Kidney epithelial cell (primary cell): ENCODE data around the gene IZUMO1. TPM values are rescaled to one million over a fixed set of nuclear protein-coding genes. Genes with fewer than 3 reads are reported as not detected.
A peak's percentile ranks its signal among the peaks of the same experiment; 100 is the strongest.
"Not testable (repeated sequence)": the region's sequence is repeated elsewhere in the genome, so short reads cannot be mapped to it uniquely, and the experiment has no call there.

ENCODE experiments used
- DNase-seq: peaks from one replicate; pipeline ENCODE4 v3.0.0-alpha.2; 2010; ENCODE audit warnings: low read depth
- H3K27me3 ChIP-seq: 2 replicates; pipeline ENCODE4 v1.6.0; 2011; ENCODE audit warnings: low read length; ENCODE audit not compliant: control insufficient read depth, insufficient read depth
- H3K36me3 ChIP-seq: 2 replicates; pipeline ENCODE4 v1.5.1; 2011; ENCODE audit warnings: low read length; ENCODE audit not compliant: control insufficient read depth, insufficient read depth
- H3K4me3 ChIP-seq: 2 replicates; pipeline ENCODE4 v1.5.1; 2011; ENCODE audit warnings: low read depth, mild to moderate bottlenecking, control low read depth, low read length
- total RNA-seq: library from RNA; depleted of rRNA; stranded (reverse); fragments of >200 nt; gene quantifications from 2 replicates; pipeline ENCODE4 v1.2.3, GENCODE V29; 2015
- TF ChIP-seq, protein P1 (sequence below): IDR thresholded peaks from 2 replicates; pipeline ENCODE4 v1.5.1; 2011; ENCODE audit warnings: mild to moderate bottlenecking, moderate library complexity, low read length, control low read depth, inconsistent platforms; ENCODE audit not compliant: insufficient read depth, poor library complexity, severe bottlenecking

IZUMO1 gene
- total RNA-seq, 1 donor from 2014 or later = 0.25 TPM

GRCh38 chr19:48720613-48721296 lies 26.0 kb downstream of the IZUMO1 start:
- H3K4me3 ChIP-seq = peak overlapping the region; percentile 76
- H3K36me3 ChIP-seq = no peaks in the 10 kb centered on the region
- peak; percentile 98 for DNase-seq
- no peaks in the 10 kb centered on the region for H3K27me3 ChIP-seq
- TF ChIP-seq, protein P1, sequence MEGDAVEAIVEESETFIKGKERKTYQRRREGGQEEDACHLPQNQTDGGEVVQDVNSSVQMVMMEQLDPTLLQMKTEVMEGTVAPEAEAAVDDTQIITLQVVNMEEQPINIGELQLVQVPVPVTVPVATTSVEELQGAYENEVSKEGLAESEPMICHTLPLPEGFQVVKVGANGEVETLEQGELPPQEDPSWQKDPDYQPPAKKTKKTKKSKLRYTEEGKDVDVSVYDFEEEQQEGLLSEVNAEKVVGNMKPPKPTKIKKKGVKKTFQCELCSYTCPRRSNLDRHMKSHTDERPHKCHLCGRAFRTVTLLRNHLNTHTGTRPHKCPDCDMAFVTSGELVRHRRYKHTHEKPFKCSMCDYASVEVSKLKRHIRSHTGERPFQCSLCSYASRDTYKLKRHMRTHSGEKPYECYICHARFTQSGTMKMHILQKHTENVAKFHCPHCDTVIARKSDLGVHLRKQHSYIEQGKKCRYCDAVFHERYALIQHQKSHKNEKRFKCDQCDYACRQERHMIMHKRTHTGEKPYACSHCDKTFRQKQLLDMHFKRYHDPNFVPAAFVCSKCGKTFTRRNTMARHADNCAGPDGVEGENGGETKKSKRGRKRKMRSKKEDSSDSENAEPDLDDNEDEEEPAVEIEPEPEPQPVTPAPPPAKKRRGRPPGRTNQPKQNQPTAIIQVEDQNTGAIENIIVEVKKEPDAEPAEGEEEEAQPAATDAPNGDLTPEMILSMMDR = no peak

DNA sequence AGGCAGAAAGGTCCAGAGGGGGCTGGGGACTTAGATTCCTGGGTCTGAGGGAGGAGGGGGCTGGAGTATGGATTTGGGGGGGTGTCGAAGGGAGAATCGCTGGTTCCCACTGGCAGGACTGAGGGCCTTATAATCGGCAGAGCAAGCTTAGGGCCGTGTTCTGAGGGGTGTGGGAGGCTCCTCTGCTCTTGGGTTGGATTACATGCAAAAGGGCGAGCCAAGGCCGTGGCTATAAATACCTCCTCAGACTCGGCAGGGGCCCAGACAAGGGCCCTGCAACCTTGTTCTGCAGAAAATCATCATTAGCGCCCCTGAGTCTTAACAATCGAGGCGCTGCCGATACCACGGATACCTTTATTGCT lies 26.5 kb downstream of the IZUMO1 start:
- TF ChIP-seq, protein P1 = no peak
- Histone ChIP-seq H3K27me3 (no peaks in the 10 kb centered on the region), H3K36me3 (no peaks in the 10 kb centered on the region), H3K4me3 (peak overlapping the region; percentile 76)
- no peak for DNase-seq

- Histone ChIP-seq H3K4me3 (peak within 1 kb of the TSS; percentile 76), H3K27me3 (no peaks in the 10 kb centered on the region), H3K36me3 (no peaks in the 10 kb centered on the region)
- TF ChIP-seq, protein P1 = no peak
- no peak for DNase-seq
Measured at GRCh38 chr19:48719263-48720171, 27.2 kb downstream of the IZUMO1 start, which contains the start of gene MAMSTR. MAMSTR (minus strand) TSS chr19:48719725; CDS start chr19:48719031, 694 bp downstream.

- no peak overlapping the region for H3K4me3 ChIP-seq
- no peak for DNase-seq
- TF ChIP-seq, protein P1 = no peak
- no peaks in the 10 kb centered on the region for H3K36me3 ChIP-seq
- no peaks in the 10 kb centered on the region for H3K27me3 ChIP-seq
Measured at GRCh38 chr19:48718711-48719231, 27.9 kb downstream of the IZUMO1 start.

DNA sequence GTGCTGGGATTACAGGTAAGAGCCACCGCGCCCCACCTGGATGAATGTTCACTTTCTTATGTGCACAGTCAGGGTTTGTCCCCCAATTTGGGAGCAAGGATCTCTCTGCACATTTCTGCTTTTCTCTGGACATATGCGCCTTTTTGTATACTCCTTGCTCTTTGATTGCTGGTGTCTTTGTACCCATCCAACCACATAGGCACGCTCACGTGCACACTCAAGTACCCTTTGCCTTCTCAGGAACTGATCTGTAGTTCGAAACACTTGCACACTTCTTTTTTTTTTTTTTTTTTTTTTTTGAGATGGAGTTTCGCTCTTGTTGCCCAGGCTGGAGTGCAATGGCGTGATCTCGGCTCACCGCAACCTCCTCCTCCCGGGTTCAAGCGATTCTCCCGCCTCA lies 28.6 kb downstream of the IZUMO1 start:
- not testable (repeated sequence) for DNase-seq, H3K36me3 ChIP-seq, H3K4me3 ChIP-seq, H3K27me3 ChIP-seq
